KMS-11 (cell line): ENCODE results near the gene FRAS1.

Experiments
- H2AFZ ChIP-seq: fragments of 200-600 bp; sonication (generic); 2 replicates; pipeline ENCODE4 v1.6.1; 2016; ENCODE audit warnings: antibody characterized with exemption, mixed run types, low read depth
- H3K27ac ChIP-seq: fragments of 200-600 bp; sonication (generic); 2 replicates; pipeline ENCODE4 v1.6.1; 2016; ENCODE audit warnings: mild to moderate bottlenecking, mixed run types
- H3K27me3 ChIP-seq: fragments of 200-600 bp; sonication (generic); 2 replicates; pipeline ENCODE4 v1.6.1; 2017; ENCODE audit warnings: mild to moderate bottlenecking, low read depth, mixed run types, moderate library complexity; ENCODE audit not compliant: insufficient read depth
- H3K36me3 ChIP-seq: fragments of 200-600 bp; sonication (generic); 2 replicates; pipeline ENCODE4 v1.6.1; 2017; ENCODE audit warnings: mild to moderate bottlenecking, mixed run types; ENCODE audit not compliant: insufficient read depth
- H3K4me1 ChIP-seq: fragments of 200-600 bp; sonication (generic); 2 replicates; pipeline ENCODE4 v1.6.1; 2016; ENCODE audit warnings: mild to moderate bottlenecking, low read depth, mixed run types; ENCODE audit not compliant: poor library complexity, severe bottlenecking
- H3K4me2 ChIP-seq: fragments of 200-600 bp; sonication (generic); 2 replicates; pipeline ENCODE4 v1.7.0; 2016; ENCODE audit warnings: mild to moderate bottlenecking, mixed run types
- H3K4me3 ChIP-seq: fragments of 200-600 bp; sonication (generic); IDR thresholded peaks from 2 replicates; pipeline ENCODE4 v1.6.1; 2017; ENCODE audit warnings: low read depth, low read length, mixed read lengths; ENCODE audit not compliant: insufficient read depth
- H3K79me2 ChIP-seq: fragments of 200-600 bp; sonication (generic); 2 replicates; pipeline ENCODE4 v1.6.1; 2016; ENCODE audit warnings: low read depth, mixed run types; ENCODE audit not compliant: insufficient read depth
- H3K9ac ChIP-seq: fragments of 200-600 bp; sonication (generic); 2 replicates; pipeline ENCODE4 v1.6.1; 2016; ENCODE audit warnings: mild to moderate bottlenecking, mixed run types
- H4K20me1 ChIP-seq: fragments of 200-600 bp; sonication (generic); 2 replicates; pipeline ENCODE4 v1.6.1; 2016; ENCODE audit warnings: mild to moderate bottlenecking, mixed run types; ENCODE audit not compliant: insufficient read depth
- TF ChIP-seq, protein P1 (sequence below): fragments of 200-600 bp; sonication (generic); conservative IDR thresholded peaks from 2 replicates; pipeline ENCODE4 v1.6.1; 2017; ENCODE audit warnings: low read depth, mild to moderate bottlenecking, antibody characterized with exemption, low read length, moderate library complexity, mixed read lengths

FRAS1 gene

DNA sequence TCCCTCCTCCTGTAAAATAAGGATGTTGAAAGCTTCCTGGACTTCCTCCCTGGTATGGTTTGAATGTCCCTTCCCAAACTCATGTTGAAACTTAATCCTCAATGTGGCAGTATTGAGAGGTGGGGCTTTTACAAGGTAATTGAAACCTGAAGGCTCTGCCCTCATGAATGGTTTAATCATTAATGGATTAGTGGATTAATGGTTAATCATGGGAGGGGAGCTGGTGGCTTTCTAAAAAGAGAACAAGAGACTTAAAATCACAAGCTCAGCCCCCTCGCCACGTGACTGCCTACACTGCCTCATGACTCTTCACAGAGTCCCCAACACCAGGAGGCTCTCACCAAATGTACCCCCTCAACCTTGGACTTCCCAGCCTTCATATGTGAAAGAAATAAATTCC lies 369.8 kb downstream of the FRAS1 start:
- Histone ChIP-seq H3K36me3 (no peaks in the 10 kb centered on the region), H3K4me3 (no peak overlapping the region), H3K4me1 (no peaks in the 10 kb centered on the region), H3K9ac (no peak overlapping the region), H3K27me3 (no peaks in the 10 kb centered on the region), H3K79me2 (no peaks in the 10 kb centered on the region), H2AFZ (no peak overlapping the region), H4K20me1 (no peaks in the 10 kb centered on the region), H3K27ac (no peak overlapping the region), H3K4me2 (no peak overlapping the region)
- TF ChIP-seq, protein P1, sequence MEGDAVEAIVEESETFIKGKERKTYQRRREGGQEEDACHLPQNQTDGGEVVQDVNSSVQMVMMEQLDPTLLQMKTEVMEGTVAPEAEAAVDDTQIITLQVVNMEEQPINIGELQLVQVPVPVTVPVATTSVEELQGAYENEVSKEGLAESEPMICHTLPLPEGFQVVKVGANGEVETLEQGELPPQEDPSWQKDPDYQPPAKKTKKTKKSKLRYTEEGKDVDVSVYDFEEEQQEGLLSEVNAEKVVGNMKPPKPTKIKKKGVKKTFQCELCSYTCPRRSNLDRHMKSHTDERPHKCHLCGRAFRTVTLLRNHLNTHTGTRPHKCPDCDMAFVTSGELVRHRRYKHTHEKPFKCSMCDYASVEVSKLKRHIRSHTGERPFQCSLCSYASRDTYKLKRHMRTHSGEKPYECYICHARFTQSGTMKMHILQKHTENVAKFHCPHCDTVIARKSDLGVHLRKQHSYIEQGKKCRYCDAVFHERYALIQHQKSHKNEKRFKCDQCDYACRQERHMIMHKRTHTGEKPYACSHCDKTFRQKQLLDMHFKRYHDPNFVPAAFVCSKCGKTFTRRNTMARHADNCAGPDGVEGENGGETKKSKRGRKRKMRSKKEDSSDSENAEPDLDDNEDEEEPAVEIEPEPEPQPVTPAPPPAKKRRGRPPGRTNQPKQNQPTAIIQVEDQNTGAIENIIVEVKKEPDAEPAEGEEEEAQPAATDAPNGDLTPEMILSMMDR, result no peak

DNA sequence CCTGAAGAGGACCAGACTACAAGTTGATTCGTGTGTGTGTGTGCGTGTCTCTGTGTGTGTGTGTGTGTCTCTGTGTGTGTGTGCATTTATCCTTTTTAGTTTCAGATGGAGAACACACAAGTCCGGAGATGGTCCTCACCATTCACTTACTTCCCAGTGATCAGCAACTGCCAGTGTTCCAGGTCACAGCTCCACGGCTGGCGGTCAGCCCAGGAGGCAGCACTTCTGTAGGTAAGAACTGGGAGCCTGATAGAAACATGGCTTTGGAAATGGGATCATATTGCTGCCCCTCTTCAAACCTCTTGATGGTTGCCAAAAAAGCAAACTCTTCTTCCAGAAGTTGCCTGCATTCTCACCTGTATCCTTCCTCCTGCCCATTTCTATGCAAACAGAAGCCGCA lies 371.9 kb downstream of the FRAS1 start:
- TF ChIP-seq, protein P1, result no peak

DNA sequence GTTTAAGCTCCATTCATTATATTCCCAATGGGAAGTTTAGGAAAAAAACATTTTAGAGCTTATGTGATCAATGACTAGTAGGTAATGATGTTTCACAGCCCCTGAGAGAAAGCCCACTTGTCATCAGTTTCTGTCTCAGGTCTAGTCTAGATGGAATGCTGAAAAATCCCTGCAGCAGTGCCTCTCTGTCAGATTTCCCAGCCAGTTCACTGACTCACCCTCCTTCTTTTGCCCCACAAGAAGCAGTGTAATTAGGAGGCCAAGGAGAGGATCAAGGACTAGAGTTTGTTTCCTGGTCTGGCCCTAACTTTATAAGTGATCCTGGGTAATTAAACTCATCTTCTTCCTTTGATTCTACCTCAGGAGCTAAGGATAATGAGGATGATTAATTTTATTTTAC lies 375.8 kb downstream of the FRAS1 start:
- H3K4me1 ChIP-seq, result no peaks in the 10 kb centered on the region
- TF ChIP-seq, protein P1, result no peak
- H3K79me2 ChIP-seq, result no peaks in the 10 kb centered on the region
- no peak overlapping the region for H3K4me3 ChIP-seq
- H3K27me3 ChIP-seq, result no peaks in the 10 kb centered on the region
- H3K36me3 ChIP-seq, result no peaks in the 10 kb centered on the region
- no peak overlapping the region for H3K9ac ChIP-seq
- H4K20me1 ChIP-seq, result no peaks in the 10 kb centered on the region
- no peak overlapping the region for H3K27ac ChIP-seq
- H2AFZ ChIP-seq, result no peak overlapping the region
- H3K4me2 ChIP-seq, result no peak overlapping the region

More for the DNA sequence above, 371.9 kb downstream of the FRAS1 start:
- Histone ChIP-seq H3K4me2 (no peak overlapping the region), H4K20me1 (no peaks in the 10 kb centered on the region), H3K9ac (no peak overlapping the region), H3K4me1 (no peaks in the 10 kb centered on the region), H3K27me3 (no peaks in the 10 kb centered on the region), H3K36me3 (no peaks in the 10 kb centered on the region), H3K4me3 (no peak overlapping the region), H3K79me2 (no peaks in the 10 kb centered on the region), H2AFZ (no peak overlapping the region), H3K27ac (no peak overlapping the region)

DNA sequence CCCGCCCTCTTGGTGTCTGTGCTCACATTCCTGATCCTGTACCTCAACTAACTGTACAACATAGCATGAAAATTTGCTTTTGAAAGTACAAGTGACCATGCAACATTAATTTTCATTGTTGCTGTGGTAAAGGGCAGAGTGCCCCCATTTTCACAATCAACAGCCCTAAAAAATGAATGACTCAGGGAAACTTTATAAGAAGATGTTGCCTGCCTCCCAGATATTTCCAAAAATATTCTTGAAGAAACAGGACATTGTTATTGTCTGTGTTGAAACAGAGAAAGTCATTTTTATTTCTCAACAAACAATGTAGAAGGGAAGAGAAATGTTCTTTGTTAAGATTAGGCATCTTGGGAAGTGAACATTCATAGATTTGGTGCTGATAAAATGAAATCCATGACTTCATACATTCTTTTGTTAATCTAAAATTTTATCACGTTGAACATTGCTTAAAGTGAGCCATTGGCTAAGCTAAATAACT lies 380.5 kb downstream of the FRAS1 start:
- Histone ChIP-seq H3K9ac (no peak overlapping the region), H4K20me1 (no peaks in the 10 kb centered on the region), H3K27ac (no peak overlapping the region), H3K27me3 (no peaks in the 10 kb centered on the region), H3K36me3 (no peaks in the 10 kb centered on the region), H3K79me2 (no peaks in the 10 kb centered on the region), H3K4me2 (no peak overlapping the region), H2AFZ (no peak overlapping the region), H3K4me1 (no peaks in the 10 kb centered on the region), H3K4me3 (no peak overlapping the region)
- TF ChIP-seq, protein P1, result no peak
